HG02840 (cell line): ENCODE results near the gene FAM118B.

ENCODE experiments used
- ATAC-seq: cut with Tn5 transposase; IDR thresholded peaks from one replicate; pipeline ENCODE4 v1.9.1; 2021; ENCODE audit warnings: mild to moderate bottlenecking, moderate library complexity, moderate number of reproducible peaks; ENCODE audit not compliant: unreplicated experiment, low FRiP score

FAM118B gene

DNA sequence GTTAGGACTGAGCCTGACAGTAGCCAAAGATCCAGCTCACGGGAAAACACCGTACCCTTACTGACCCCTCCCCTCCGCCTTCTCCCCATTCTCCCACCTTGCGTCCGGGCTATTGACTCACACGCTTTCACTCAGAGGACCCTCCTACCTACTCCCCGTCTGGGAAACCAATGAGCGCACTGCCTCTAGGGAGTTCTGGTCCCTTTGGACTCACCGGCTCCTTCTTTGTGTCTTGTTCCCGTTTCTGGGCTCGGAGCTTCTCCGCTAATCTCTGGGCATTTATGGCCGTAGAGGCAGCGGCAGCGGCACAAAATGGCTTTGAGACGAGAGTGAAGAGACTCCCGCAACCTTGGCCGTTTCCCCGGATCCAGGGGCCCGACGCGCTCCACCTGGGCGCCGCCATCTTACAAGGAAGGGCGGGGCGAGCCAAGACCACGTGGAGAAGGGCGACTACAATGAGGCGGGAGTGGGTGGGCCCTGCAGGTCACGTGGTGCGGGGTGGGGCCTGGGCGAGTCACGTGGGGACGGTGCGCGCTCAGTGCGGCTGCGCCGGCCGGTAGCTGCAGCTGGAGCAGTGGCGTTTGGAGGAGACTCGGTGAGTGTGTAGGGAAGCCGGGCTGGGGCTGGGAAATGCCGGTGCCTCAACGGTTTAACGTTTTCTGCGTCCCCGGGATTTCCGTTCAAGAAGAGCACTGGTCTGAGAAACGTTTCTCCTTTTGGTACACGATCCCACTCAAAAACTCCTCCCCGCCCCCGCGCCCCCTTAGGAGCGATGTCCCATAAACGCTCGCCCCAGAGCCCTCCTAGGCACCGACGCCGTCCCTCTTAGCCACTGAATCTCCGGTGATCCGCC lies at the start of gene FAM118B, which contains the start of gene RPUSD4:
Gene FAM118B (plus strand): TSS at position 547 of the 853 bp plus-strand sequence. CDS start 23,220 bp downstream, outside the sequence.
Gene RPUSD4 (minus strand): TSS at position 415 of the 853 bp plus-strand sequence. CDS start 12 bp downstream, at position 403.
- ATAC-seq = peak; percentile 96

DNA sequence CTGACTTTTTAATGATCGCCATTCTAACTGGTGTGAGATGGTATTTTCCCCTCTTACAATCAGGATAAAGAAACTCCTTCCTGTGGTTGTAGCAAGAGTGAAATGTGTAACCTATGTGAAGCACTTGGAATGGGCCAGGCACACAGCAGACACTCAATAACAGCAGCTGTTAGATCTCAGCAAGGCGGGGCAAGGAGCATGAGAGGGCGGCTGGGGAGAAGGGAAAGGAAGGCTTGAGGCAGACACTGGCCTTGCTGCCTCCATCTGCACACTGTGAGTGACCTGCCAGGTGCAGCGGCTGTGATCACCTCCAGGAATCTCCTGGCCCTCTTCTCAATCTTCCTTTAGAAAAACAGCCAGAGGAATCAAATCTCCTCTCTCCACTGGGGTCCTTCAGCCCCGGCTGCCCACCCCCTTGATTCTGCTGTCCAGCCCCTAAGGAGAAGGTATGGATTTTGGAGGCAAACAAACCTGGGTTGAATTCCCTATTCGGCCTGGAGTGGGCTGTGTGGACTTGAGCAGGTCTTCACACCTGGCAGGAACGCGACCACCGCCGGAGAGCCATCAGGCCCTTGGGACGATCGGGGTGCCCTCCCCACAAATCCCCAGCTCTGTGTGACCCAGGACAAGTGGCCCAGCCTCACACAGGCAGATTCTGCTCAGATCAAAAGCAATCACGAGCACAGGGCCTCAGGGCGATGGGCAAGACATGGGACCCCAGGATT lies 49.1 kb upstream of the FAM118B start:
- ATAC-seq = no peak

DNA sequence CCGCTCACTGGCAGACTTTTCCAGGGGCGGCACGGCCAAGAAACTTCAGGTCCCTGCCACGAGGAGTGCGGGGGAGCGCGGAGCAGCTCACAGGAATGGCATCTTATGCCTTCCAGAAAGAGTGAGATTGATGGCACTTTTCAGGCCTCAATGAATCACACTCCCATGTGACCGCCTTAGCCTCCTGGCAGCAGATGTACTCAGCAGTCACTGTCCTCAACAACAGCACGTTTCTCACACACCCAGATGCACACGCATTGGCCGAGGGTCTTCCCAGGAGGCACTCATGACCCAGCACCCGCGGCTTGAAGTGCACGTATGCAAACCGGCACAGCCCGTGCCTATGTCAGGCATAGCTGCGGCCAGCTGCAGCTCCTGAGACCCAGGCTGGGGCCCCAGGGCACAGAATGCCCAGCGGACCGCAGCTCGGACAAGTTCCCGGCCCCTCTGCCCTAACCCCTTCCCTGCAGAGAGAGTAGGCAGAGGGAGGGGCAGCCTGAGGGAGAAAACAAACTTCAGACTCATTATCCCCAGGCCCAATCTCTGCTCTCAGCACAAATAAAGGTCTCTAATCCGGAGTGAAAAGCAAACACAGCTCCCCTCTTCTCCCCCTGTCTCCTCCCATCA lies 48.4 kb upstream of the FAM118B start:
- no peak for ATAC-seq

DNA sequence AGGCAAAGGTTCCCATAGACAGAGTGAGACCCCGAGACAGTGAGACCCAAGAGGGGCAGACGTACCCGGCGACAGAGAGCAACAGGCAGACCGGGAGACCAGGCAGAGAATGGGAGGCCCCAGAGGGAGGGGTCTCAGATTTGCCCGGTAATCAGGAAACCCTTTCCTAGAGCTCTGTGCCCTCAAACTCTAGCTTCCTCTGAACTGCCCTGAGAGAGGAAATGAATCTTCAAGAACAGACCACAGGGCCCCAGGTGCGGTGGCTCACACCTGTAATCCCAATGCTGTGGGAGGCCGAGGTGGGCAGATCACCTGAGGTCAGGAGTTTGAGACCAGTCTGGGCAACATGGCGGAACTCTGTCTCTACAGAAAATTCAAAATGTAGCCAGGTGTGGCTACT lies 47.8 kb upstream of the FAM118B start:
- no peak for ATAC-seq

DNA sequence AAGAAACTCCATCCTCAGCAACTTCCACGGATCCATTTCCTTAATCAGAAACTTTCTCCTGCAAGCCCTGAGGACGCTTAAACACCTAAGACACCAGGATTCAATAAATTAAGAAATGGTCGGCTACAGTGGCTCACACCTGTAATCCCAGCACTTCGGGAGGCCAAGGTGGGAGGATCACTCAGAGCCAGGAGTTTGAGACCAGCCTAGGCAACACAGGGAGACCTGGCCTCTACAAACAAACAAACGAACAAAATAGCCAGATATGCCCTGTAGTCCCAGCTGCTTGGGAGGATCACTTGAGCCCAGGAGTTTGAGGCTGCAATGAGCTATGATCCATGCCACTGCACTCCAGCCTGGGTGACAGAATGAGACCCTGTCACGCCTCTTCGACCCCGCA lies 46.8 kb upstream of the FAM118B start:
- no peak for ATAC-seq

DNA sequence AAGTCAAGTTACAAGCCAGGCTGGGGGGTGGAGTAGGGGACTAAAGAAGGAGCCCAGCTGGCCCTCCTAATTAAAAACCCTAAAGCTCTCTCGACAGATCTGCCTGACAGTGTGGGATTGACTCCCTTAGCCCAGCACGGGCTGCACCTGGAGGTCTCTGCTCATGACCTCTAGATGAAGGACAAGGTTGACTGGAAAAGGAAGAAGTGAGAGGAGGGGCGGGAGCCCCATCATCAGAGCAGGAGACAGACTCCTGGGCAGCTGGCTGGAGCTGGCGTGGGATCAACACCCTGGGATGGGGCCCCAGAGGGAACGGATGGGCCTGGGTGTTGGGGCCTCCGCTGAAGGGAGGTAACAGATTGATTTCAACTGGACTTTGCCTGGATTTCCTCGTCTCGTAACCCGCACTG lies 46.3 kb upstream of the FAM118B start:
- ATAC-seq = no peak

DNA sequence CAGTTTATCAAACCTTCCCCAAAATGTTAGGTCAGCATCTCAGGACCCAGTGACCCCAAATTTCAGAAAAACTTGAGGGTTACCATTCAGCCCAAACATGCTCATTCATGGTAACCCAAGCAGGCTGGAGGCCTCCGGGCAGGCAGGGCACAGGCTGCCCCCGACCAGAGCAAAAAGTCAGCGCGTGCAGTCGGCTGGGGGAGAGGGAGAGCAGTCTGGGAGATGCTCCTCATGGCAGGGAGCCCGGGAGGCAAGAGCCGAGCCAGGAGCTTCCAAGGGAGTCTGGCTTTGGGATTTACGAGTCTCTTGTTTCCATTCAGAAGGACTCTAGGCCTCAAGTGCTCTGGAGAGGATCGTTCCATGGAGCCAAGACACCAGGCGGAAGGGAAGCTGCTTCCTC lies 45.8 kb upstream of the FAM118B start:
- no peak for ATAC-seq

DNA sequence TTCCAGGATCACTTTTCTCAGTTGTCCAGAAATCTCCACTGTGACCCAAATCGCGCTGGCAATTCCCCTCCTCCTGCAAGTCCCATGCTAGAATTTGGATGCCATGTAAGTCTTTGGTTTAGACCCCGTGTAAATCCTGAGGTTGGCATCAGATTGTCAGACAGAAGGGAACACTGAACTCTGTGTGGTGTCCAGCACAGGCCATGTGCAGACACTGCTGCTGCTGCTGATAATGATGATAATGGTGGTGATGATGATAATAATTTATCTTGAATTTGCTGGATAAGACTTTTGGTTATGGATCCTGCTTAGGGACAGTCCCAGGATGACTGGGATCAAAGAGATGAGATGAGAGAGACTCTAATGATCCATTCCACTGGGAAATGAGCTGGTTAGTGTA lies 45.2 kb upstream of the FAM118B start:
- no peak for ATAC-seq

DNA sequence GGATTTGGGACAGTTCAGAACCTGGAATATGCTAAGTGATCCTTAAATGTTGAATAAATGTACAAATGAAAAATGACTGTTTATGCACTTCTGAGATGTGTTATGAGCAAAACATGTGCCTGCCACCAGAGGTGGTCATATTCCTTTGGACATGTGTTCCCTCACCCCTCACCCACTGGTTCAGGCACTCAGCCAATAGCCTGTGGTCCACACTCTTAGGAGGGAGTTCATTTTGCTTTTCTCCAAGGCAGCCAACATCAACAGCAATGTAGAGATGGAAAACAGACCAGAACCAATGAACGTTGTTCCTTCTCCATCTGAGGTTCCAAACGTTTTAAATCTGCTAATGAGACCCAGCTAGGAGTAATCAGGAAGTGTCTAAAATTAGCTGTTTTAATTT lies 44.1 kb upstream of the FAM118B start:
- no peak for ATAC-seq

DNA sequence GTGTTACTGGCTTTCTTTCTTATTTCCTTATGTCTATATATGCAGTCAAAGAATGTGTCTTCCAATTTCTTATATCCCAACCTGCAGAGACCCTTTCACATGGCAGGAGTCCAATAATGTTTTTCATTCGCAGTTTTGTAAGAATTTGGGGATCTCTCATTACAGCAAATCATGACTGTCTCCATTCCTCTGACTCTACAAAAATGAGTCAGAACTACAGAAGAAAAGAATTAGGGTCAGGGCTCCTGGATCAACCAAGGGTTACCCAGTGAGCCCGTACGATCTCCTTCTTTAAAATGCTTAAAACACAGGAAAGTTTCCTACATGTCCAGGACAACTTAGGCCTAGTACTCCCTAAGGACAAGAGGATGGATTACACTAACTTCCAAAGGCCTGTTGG lies 42.3 kb upstream of the FAM118B start:
- ATAC-seq = no peak

DNA sequence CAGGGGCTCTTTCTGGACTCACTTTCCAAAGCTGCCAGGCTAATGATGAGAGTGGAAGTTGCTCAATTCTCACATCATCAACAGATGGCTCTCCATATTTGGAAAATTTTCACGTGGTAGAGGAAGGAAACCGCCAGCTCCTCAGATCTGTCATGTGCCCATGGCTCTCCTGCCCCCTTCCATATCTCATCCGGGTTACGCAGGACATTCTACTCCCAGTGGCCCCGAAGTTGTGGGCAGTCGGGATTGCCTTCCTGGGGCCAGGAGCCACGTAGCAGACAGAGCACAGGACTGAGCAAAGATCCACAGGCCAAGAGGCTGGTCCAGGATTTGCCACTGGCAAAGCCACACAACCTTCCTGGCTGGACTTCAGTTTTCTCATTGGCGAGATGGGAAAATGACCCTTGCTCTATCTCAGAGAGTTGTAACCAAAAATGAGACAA lies 39.0 kb upstream of the FAM118B start:
- no peak for ATAC-seq

DNA sequence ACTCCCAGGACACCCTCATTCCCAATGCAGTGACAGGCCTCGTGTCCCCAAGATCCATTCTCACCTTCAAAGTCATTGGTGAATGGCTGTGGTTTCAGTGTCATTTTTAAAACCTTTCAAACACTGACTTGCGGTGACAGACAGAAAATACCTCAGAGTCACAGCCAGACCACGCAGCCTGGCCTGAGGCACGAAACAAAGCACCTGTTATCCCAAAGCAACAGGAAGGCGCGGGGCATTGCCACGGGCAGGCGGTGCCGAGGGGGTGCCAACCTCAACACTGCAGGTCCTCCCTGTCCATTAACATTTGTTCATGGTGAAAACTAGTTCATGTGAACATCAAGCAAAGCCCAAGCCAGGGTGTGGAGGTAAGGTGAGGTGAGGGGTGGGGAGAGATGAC lies 38.3 kb upstream of the FAM118B start:
- ATAC-seq = no peak

DNA sequence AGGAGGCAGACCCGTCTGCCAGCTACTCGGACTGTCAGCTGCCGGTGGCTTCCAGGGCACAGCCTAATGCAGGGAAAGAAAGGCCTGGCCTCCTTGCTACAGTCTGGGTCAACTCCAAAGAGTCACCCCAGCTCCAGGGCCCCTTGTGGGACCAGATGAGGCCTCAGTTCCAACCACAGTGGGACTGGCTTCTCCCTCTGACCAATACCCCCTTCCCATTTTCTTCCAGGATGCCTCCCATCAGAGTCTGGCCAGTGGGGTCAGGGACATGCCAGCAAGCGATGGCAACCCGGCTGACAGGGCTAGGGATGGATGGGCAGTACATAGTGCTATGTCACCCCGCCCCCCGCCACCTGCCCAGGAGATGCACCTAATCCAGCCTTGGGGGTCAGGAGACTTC lies 36.8 kb upstream of the FAM118B start:
- no peak for ATAC-seq

DNA sequence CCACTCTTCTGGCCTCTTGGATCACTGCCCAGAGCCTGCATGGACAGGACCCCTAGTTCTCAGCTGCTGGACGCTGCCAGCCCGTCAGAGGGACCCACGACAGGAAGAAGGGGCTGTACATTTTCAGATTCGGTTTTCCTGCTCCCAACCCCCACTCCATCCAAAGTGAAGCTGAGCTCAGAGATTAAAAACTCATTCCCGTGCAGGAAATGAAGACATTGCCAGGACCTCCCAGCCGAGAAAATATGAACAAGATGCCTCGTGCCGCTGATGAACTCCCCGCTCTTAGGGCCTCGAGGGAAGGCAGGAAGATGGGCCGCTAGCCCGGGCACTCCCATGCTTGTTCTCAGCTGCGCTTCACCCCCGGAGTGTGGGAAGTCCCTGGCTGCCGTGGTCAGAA lies 36.2 kb upstream of the FAM118B start:
- no peak for ATAC-seq

DNA sequence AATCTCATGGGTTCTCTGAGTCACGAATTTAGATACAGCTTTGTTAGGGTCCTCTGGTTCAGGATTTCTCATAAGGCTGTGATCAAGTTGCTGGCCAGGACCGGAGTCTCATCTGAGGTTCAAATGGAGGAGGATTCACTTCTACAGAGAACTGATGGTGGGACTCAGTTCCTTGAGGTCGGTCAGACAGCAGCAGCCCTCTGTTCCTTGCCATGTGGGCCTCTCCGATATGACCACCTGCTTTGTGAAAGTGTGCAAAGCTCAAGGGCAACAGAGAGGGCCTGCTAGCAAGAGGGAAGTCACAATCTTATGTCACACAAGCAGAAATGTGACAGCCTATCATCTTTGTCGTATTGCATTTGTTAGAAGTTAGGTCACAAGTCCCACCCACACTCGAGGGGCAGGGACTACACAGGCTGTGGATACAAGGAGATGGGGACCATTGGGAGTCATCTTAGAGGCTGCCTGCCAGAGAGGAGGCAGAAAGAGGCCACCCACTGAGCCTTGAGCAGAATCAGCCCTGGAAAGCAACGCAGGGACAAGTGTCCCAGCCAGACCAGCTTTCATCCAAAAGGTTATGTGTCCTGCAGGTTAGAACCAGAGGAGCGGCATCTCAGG lies 34.6 kb upstream of the FAM118B start:
- no peak for ATAC-seq

DNA sequence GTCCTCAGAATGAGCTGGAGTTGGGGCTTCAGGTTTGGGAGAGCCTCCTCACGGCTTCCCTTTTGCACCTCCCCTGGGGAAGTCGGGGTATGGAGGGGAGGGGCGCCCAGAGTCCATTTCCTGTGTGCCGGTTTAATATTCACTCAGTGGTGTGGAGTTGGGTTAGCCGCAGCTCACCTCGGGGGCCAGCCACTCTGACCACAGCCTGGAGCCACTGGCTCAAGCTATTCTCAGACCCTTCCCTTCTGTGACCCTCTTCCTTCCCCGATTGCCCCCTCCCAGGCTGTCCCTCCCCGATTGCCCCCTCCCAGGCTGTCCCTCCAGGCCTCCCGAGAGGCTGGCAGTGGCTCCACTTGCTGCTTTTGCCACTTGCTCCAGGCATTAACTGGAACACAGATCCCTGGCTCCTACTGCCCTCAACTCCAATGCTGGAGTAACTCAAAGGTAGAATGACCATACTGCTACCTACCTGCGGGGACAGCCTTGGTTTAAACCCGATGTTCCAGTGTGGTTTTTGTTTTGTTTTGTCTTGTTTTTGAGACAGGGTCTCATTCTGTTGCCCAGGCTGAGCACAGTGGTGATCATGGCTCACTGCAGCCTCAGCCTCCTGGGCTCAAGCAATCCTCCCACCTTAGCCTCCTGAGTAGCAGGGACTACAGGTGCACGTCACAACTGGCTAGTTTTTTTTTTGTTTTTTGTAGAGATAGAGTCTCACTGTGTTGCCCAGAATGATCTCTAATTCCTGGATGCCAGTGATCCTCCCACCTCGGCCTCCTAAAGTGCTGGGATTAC lies 29.4 kb upstream of the FAM118B start:
- ATAC-seq = no peak

DNA sequence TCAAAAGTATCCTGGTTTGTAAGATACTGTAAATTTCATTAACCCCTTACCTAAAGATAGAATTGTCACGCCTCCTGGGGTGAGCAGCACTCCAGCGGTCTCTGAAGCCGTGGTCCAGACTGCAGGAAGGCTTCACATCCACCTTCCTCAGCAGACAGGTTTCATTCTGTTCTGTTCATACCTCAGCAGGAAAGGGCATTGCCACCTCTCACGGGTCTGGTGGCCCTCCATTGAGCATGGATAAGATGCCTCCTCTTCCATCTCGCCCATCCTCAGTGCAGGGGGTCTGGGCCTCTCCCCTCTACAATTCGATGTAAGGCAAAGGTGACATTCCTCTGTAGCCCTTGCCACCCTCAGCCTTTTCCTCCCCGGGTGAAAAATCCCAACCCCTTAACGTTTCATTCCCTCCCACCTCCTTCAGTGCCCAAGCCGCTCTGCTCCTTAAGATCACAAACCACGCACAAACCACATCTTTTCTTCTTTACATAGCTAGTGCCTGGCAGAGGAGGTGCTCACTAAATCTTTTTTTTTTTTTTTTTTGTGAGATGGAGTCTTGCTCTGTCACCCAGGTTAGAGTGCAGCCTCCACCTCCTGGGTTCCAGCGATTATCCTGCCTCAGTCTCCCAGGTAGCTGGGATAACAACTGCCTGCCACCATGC lies 28.7 kb upstream of the FAM118B start:
- ATAC-seq = no peak

DNA sequence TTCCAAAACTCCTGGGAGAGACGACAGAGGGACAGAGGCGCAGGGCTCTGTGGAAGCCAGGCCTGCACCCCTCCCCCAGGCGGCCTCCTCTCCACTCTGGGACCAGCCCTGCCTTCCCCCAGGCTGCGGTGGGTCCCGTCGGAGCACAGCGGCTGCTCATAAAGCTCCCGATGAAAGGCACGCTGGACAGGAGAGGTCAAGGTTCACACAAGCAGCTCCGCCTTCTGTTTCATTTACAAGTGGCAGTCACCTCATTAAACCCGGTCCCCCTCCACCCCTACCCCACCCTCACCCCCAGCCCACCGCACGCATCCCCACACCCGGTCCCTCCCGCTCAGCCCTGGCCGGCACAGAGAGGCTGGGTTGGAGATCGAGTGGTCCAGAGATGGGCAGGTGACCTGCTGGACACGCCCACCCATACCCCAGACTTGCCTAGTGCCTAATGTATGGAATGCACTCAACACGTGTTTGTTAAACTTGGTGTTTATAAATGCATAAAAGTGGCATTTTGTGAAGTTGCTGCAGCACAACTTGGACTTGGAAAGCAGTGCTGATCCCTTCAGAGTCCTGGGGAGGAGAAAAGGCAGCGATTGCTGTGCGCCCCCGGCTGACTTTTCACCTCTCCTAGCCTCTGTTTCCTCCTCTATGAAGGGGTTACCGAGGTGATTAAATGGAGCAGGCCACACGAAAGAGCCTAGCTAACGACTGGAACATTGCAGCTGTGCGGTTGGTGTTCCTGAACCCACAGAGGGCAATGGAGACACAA lies 26.1 kb upstream of the FAM118B start:
- ATAC-seq = no peak
